Neural progenitor cell (in vitro differentiated cells): ENCODE results near the gene MRPL23. TPM values are rescaled to one million over a fixed set of nuclear protein-coding genes. Genes with fewer than 3 reads are reported as not detected.

ENCODE experiments used
- DNase-seq: peaks from one replicate; pipeline ENCODE4 v3.0.0-alpha.2; 2016; ENCODE audit warnings: low spot score
- H2AFZ ChIP-seq: fragments of 200-600 bp; sonication (generic); replicated peaks from 2 replicates; pipeline ENCODE4 v1.6.1; 2016; ENCODE audit warnings: antibody characterized with exemption
- H3F3A ChIP-seq: fragments of 200-600 bp; sonication (generic); 2 replicates; pipeline ENCODE4 v1.6.1; 2016; ENCODE audit warnings: antibody characterized with exemption, low read depth
- H3K27ac ChIP-seq: fragments of 200-600 bp; sonication (generic); 2 replicates; pipeline ENCODE4 v1.5.1; 2016; ENCODE audit warnings: mild to moderate bottlenecking
- H3K27me3 ChIP-seq: fragments of 200-600 bp; sonication (generic); 2 replicates; pipeline ENCODE4 v1.6.1; 2016; ENCODE audit warnings: mild to moderate bottlenecking, moderate library complexity
- H3K36me3 ChIP-seq: fragments of 200-600 bp; sonication (generic); 2 replicates; pipeline ENCODE4 v1.5.1; 2016
- H3K4me1 ChIP-seq: fragments of 200-600 bp; sonication (generic); 2 replicates; pipeline ENCODE4 v1.6.1; 2016; ENCODE audit warnings: mixed run types
- H3K4me2 ChIP-seq: fragments of 200-600 bp; sonication (generic); 2 replicates; pipeline ENCODE4 v1.6.1; 2016
- H3K4me3 ChIP-seq: fragments of 200-600 bp; sonication (generic); 2 replicates; pipeline ENCODE4 v1.5.1; 2016
- H3K79me2 ChIP-seq: fragments of 200-600 bp; sonication (generic); 2 replicates; pipeline ENCODE4 v1.6.1; 2016; ENCODE audit warnings: low read depth
- H3K9ac ChIP-seq: fragments of 200-600 bp; sonication (generic); 2 replicates; pipeline ENCODE4 v1.6.1; 2016
- H3K9me3 ChIP-seq: fragments of 200-600 bp; sonication (generic); 2 replicates; pipeline ENCODE4 v1.5.1; 2016; ENCODE audit warnings: low read depth
- H4K20me1 ChIP-seq: fragments of 200-600 bp; sonication (generic); 2 replicates; pipeline ENCODE4 v1.6.1; 2016; ENCODE audit warnings: low read depth
- H3K27ac Mint-ChIP-seq: 3 replicates; pipeline ENCODE4 v1.8.0; 2021; ENCODE audit warnings: mixed read lengths
- H3K27me3 Mint-ChIP-seq: 2 replicates; pipeline ENCODE4 v1.8.0; 2022; ENCODE audit warnings: low read depth, mild to moderate bottlenecking, inconsistent platforms, moderate library complexity, mixed read lengths; ENCODE audit not compliant: insufficient read depth
- H3K36me3 Mint-ChIP-seq: 3 replicates; pipeline ENCODE4 v1.8.0; 2021; ENCODE audit warnings: mixed read lengths
- H3K4me1 Mint-ChIP-seq: 3 replicates; pipeline ENCODE4 v1.8.0; 2021; ENCODE audit warnings: mixed read lengths
- H3K4me3 Mint-ChIP-seq: 3 replicates; pipeline ENCODE4 v1.8.0; 2021; ENCODE audit warnings: mild to moderate bottlenecking, moderate library complexity, mixed read lengths
- H3K9me3 Mint-ChIP-seq: 3 replicates; pipeline ENCODE4 v1.8.0; 2020; ENCODE audit warnings: mixed read lengths
- EZH2 ChIP-seq: fragments of 200-600 bp; sonication (generic); IDR thresholded peaks from 2 replicates; pipeline ENCODE4 v1.6.1; 2017; ENCODE audit warnings: antibody characterized with exemption, mild to moderate bottlenecking, moderate library complexity
- EZH2phosphoT487 ChIP-seq: fragments of 200-600 bp; sonication (generic); IDR thresholded peaks from 2 replicates; pipeline ENCODE4 v1.6.1; 2017; ENCODE audit warnings: antibody characterized with exemption
- total RNA-seq: library from RNA; depleted of rRNA; stranded (reverse); fragments of >200 nt; gene quantifications from 2 replicates; pipeline ENCODE4 v1.2.3, GENCODE V29; 2015; ENCODE audit warnings: low replicate concordance
- TF ChIP-seq, protein P1 (sequence below): fragments of 200-600 bp; sonication (generic); IDR thresholded peaks from 2 replicates; pipeline ENCODE4 v1.5.1; 2017; ENCODE audit warnings: antibody characterized with exemption, mild to moderate bottlenecking

Gene MRPL23
- total RNA-seq, 1 donor from 2014 or later: 43.2 TPM

DNA sequence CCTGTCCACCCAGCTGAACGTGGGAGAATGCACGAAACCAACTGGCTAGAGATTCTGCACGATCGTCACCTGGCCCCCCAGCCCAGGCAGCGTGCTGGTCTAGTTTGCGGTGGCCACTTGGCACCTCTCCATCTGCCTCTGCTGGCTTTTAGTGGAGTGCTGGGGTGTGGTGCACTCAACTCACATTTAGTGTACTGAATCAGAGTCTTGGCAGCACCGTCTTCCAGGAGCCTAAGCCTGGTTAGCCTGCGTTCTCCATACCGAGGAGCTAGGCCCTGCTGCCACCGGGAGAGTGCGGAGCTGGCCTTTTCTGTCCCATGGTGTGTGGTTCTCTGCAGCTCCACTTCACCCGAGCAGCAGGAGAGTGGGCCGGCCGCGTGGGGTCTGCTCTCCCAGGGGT is 2.8 kb downstream of the MRPL23 start:
- no peak for DNase-seq
- H3K27ac Mint-ChIP-seq: no peak overlapping the region
- no peak overlapping the region for H3K4me3 Mint-ChIP-seq
- Histone ChIP-seq H3F3A (no peaks in the 10 kb centered on the region), H3K9ac (no peak overlapping the region), H4K20me1 (no peaks in the 10 kb centered on the region), H3K9me3 (no peaks in the 10 kb centered on the region), H3K79me2 (no peaks in the 10 kb centered on the region), H3K4me3 (no peak overlapping the region), H3K27ac (no peak overlapping the region), H3K27me3 (no peaks in the 10 kb centered on the region), H2AFZ (no peak overlapping the region), H3K36me3 (no peaks in the 10 kb centered on the region), H3K4me2 (no peak overlapping the region), H3K4me1 (no peaks in the 10 kb centered on the region)
- no peaks in the 10 kb centered on the region for H3K9me3 Mint-ChIP-seq
- no peaks in the 10 kb centered on the region for H3K27me3 Mint-ChIP-seq
- H3K36me3 Mint-ChIP-seq: no peaks in the 10 kb centered on the region
- TF ChIP-seq EZH2 (no peak), EZH2phosphoT487 (no peak)
- TF ChIP-seq, protein P1, sequence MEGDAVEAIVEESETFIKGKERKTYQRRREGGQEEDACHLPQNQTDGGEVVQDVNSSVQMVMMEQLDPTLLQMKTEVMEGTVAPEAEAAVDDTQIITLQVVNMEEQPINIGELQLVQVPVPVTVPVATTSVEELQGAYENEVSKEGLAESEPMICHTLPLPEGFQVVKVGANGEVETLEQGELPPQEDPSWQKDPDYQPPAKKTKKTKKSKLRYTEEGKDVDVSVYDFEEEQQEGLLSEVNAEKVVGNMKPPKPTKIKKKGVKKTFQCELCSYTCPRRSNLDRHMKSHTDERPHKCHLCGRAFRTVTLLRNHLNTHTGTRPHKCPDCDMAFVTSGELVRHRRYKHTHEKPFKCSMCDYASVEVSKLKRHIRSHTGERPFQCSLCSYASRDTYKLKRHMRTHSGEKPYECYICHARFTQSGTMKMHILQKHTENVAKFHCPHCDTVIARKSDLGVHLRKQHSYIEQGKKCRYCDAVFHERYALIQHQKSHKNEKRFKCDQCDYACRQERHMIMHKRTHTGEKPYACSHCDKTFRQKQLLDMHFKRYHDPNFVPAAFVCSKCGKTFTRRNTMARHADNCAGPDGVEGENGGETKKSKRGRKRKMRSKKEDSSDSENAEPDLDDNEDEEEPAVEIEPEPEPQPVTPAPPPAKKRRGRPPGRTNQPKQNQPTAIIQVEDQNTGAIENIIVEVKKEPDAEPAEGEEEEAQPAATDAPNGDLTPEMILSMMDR: no peak
- no peaks in the 10 kb centered on the region for H3K4me1 Mint-ChIP-seq

DNA sequence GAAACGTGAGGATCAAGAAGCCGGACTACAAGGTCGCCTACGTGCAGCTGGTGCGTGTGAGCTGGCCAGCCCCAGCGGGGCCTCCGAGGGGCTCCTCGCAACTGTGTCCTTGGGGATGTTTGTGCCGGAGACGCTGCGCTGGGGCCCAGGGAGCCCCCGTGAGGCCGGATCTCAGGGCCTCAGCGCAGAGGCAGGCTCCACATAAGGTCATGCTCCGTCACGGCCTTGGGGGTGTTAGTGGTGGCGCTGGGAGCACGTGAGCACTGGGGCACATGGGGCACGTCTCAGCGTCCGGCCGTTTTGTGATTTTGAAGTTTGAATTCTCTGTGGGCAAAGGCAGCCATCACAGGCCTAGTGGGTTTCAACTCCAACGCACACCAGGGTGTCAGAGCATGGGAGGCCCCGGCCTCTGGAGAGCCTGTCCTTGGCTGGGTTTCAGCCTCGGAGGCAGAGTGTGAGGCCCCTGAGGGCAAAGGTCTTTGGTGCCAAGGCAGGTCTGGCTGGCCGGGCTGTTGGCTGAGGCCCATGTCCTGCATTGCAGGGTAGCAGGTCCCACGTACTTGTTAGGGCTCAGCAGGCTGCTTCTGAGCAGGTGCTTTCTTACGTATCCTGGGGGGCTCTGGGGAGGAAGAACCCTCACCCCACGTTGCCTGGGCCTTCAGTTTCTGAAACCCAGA is 5.8 kb downstream of the MRPL23 start:
- Histone ChIP-seq H3K4me3 (no peak overlapping the region), H2AFZ (no peak overlapping the region), H3F3A (no peaks in the 10 kb centered on the region), H3K4me2 (no peak overlapping the region), H3K9ac (no peak overlapping the region), H3K79me2 (no peaks in the 10 kb centered on the region), H4K20me1 (no peaks in the 10 kb centered on the region), H3K4me1 (no peaks in the 10 kb centered on the region), H3K27ac (no peak overlapping the region), H3K36me3 (no peaks in the 10 kb centered on the region), H3K9me3 (no peaks in the 10 kb centered on the region), H3K27me3 (no peaks in the 10 kb centered on the region)
- DNase-seq: no peak
- Mint-ChIP-seq H3K4me1 (no peaks in the 10 kb centered on the region), H3K27me3 (no peaks in the 10 kb centered on the region), H3K27ac (no peak overlapping the region), H3K36me3 (no peaks in the 10 kb centered on the region), H3K4me3 (no peak overlapping the region), H3K9me3 (no peaks in the 10 kb centered on the region)
- TF ChIP-seq EZH2phosphoT487: no peak
- TF ChIP-seq, protein P1: no peak
- TF ChIP-seq EZH2: no peak

DNA sequence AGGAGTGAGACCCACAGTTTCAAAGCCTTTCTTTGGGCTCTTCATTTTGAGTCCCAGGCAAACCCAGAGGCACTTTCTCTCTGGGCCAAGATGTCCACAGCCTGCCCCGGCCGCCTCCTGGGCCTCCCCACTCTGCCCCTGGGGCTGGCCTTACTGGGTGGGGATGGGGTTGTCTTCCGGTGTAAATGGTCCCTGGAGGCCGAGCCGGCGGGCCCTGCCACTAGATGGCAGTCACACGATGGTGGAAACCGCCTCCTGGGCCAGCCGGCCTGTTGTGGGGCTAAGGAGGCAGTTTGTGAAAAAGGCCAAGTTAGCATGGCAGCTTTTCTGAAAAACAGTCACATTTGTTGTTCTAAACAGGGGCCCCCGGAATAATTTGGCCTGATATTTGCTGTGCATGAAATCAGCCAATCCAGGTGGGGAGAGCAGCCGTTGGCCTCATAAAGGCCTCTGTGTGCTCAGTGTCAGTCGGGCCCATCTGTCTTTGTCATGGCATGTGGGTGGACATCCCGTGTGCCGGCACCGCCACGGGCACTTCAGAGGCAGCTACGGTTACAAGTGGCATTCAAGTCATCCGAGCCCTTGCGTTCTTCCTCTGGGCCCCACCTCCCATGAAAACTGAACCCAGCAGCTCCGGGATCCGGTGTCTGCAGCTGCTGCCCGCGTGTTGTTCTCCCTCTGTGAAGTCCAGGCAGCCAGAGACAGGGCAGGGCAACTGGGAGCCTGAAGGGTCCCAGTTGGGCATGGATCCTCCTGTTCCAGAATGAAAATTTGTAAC is 6.5 kb downstream of the MRPL23 start:
- Mint-ChIP-seq H3K4me1 (no peaks in the 10 kb centered on the region), H3K36me3 (no peaks in the 10 kb centered on the region), H3K4me3 (no peak overlapping the region), H3K9me3 (no peaks in the 10 kb centered on the region), H3K27ac (no peak overlapping the region), H3K27me3 (no peaks in the 10 kb centered on the region)
- H4K20me1 ChIP-seq: no peaks in the 10 kb centered on the region
- H3K36me3 ChIP-seq: no peaks in the 10 kb centered on the region
- TF ChIP-seq EZH2: no peak
- no peaks in the 10 kb centered on the region for H3K79me2 ChIP-seq
- H2AFZ ChIP-seq: no peak overlapping the region
- no peak for DNase-seq
- H3F3A ChIP-seq: no peaks in the 10 kb centered on the region
- no peaks in the 10 kb centered on the region for H3K4me1 ChIP-seq
- H3K4me2 ChIP-seq: no peak overlapping the region
- no peak overlapping the region for H3K9ac ChIP-seq
- H3K27ac ChIP-seq: no peak overlapping the region
- H3K27me3 ChIP-seq: no peaks in the 10 kb centered on the region
- no peak overlapping the region for H3K4me3 ChIP-seq
- no peaks in the 10 kb centered on the region for H3K9me3 ChIP-seq

DNA sequence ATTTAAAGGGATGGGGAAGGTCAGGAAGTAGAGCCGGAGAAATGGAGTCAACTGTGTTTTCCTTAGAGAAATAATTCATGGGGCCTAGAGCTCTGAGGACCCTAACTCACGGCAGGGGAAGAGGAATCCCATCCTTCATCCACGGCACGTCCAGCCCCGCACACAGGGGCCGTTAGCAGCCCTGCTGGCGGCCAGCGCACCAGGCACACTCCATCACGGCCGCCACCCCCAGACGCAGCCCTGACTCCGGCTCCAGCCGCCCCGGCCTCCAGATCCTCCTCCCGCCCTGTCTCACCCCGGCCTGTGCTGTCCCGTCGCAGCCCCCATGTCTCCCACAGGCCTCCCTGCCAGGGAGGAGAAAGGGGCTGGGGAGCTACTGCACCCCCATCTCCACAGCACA is 11.2 kb downstream of the MRPL23 start:
- Histone ChIP-seq H3K36me3 (no peaks in the 10 kb centered on the region), H3K9ac (no peak overlapping the region), H2AFZ (no peak overlapping the region), H3K4me3 (no peak overlapping the region), H4K20me1 (no peaks in the 10 kb centered on the region), H3K79me2 (no peaks in the 10 kb centered on the region), H3K4me1 (no peaks in the 10 kb centered on the region), H3F3A (no peaks in the 10 kb centered on the region), H3K4me2 (no peak overlapping the region), H3K27ac (no peak overlapping the region), H3K9me3 (no peaks in the 10 kb centered on the region), H3K27me3 (no peaks in the 10 kb centered on the region)
- H3K27ac Mint-ChIP-seq: no peak overlapping the region
- H3K4me1 Mint-ChIP-seq: no peaks in the 10 kb centered on the region
- TF ChIP-seq EZH2: no peak
- TF ChIP-seq, protein P1: no peak
- no peak for TF ChIP-seq EZH2phosphoT487
- H3K36me3 Mint-ChIP-seq: no peaks in the 10 kb centered on the region
- DNase-seq: no peak
- H3K4me3 Mint-ChIP-seq: no peak overlapping the region
- no peaks in the 10 kb centered on the region for H3K9me3 Mint-ChIP-seq
- H3K27me3 Mint-ChIP-seq: no peaks in the 10 kb centered on the region
